Neural cell (in vitro differentiated cells): ENCODE measurements around the gene GRID1. TPM values are rescaled to one million over a fixed set of nuclear protein-coding genes. Genes with fewer than 3 reads are reported as not detected.

ENCODE experiments used
- H2AFZ ChIP-seq: fragments of 200-600, 300-800 bp; sonication (generic), shearing (Covaris generic); 2 replicates; pipeline ENCODE4 v1.6.0; 2014; ENCODE audit warnings: low read depth, mild to moderate bottlenecking, antibody characterized with exemption, low read length, moderate library complexity
- H3F3A ChIP-seq: fragments of 200-600 bp; shearing (Covaris generic); 2 replicates; pipeline ENCODE4 v1.6.1; 2016; ENCODE audit warnings: mild to moderate bottlenecking, moderate library complexity, mixed read lengths, antibody characterized with exemption, low read length; ENCODE audit not compliant: insufficient read depth, poor library complexity, severe bottlenecking
- H3K27ac ChIP-seq: fragments of 200-600, 300-800 bp; sonication (generic), shearing (Covaris generic); 2 replicates; pipeline ENCODE4 v1.5.1; 2014; ENCODE audit warnings: mild to moderate bottlenecking, low read length, moderate library complexity
- H3K27me3 ChIP-seq: fragments of 300-800, 200-600 bp; sonication (generic), shearing (Covaris generic); 2 replicates; pipeline ENCODE4 v1.6.0; 2014; ENCODE audit warnings: mild to moderate bottlenecking, low read depth, low read length, moderate library complexity; ENCODE audit not compliant: insufficient read depth
- H3K36me3 ChIP-seq: fragments of 300-800, 200-600 bp; sonication (generic), shearing (Covaris generic); 2 replicates; pipeline ENCODE4 v1.5.1; 2014; ENCODE audit warnings: mild to moderate bottlenecking, antibody characterized with exemption, low read length, moderate library complexity; ENCODE audit not compliant: insufficient read depth
- H3K4me2 ChIP-seq: fragments of 300-800, 200-600 bp; sonication (generic), shearing (Covaris generic); 2 replicates; pipeline ENCODE4 v1.6.0; 2014; ENCODE audit warnings: mild to moderate bottlenecking, low read length
- H3K4me3 ChIP-seq: fragments of 300-800, 200-600 bp; sonication (generic), shearing (Covaris generic); 2 replicates; pipeline ENCODE4 v1.5.1; 2014; ENCODE audit warnings: mild to moderate bottlenecking, low read length, moderate library complexity
- H3K79me2 ChIP-seq: fragments of 200-600 bp; shearing (Covaris generic); replicated peaks from 2 replicates; pipeline ENCODE4 v1.6.0; 2014; ENCODE audit warnings: mild to moderate bottlenecking, low read length, moderate library complexity; ENCODE audit not compliant: insufficient read depth
- H3K9ac ChIP-seq: fragments of 300-800, 200-600 bp; sonication (generic), shearing (Covaris generic); 2 replicates; pipeline ENCODE4 v1.6.1; 2016; ENCODE audit warnings: mild to moderate bottlenecking, low read length, mixed read lengths
- H3K9me2 ChIP-seq: fragments of 200-600 bp; shearing (Covaris generic); 2 replicates; pipeline ENCODE4 v1.6.1; 2016; ENCODE audit warnings: mild to moderate bottlenecking, low read length, mixed read lengths; ENCODE audit not compliant: insufficient read depth
- H3K9me3 ChIP-seq: fragments of 200-600, 300-800 bp; sonication (generic), shearing (Covaris generic); 2 replicates; pipeline ENCODE4 v1.6.1; 2016; ENCODE audit warnings: mild to moderate bottlenecking, mixed run types, low read length, moderate library complexity, mixed read lengths
- H4K20me1 ChIP-seq: fragments of 200-600 bp; shearing (Covaris generic); 2 replicates; pipeline ENCODE4 v1.6.1; 2016; ENCODE audit warnings: mild to moderate bottlenecking, mixed run types; ENCODE audit not compliant: insufficient read depth
- EP300 ChIP-seq: fragments of 450-650 bp; conservative IDR thresholded peaks from 2 replicates; pipeline ENCODE4 v1.6.1; 2014; ENCODE audit warnings: antibody characterized with exemption, mild to moderate bottlenecking, moderate library complexity; ENCODE audit not compliant: poor library complexity, severe bottlenecking
- EZH2 ChIP-seq: fragments of 200-600, 300-800 bp; shearing (Covaris generic), sonication (generic); IDR thresholded peaks from 2 replicates; pipeline ENCODE4 v1.6.1; 2014; ENCODE audit warnings: antibody characterized with exemption, low read length, borderline replicate concordance, mild to moderate bottlenecking; ENCODE audit not compliant: insufficient read depth, poor library complexity, severe bottlenecking
- MXI1 ChIP-seq: fragments of 450-650 bp; conservative IDR thresholded peaks from 2 replicates; pipeline ENCODE4 v1.6.1; 2014; ENCODE audit warnings: antibody characterized with exemption, mild to moderate bottlenecking; ENCODE audit not compliant: poor library complexity, severe bottlenecking
- POLR2AphosphoS5 ChIP-seq: IDR thresholded peaks from 2 replicates; pipeline ENCODE4 v1.6.1; 2012
- RAD21 ChIP-seq: fragments of 450-650 bp; conservative IDR thresholded peaks from 2 replicates; pipeline ENCODE4 v1.6.1; 2014; ENCODE audit warnings: antibody characterized with exemption, mild to moderate bottlenecking, moderate library complexity
- REST ChIP-seq: IDR thresholded peaks from 2 replicates; pipeline ENCODE4 v1.6.1; 2012; ENCODE audit warnings: borderline replicate concordance
- SMC3 ChIP-seq: fragments of 450-650 bp; conservative IDR thresholded peaks from 2 replicates; pipeline ENCODE4 v1.6.1; 2014; ENCODE audit warnings: antibody characterized with exemption, mild to moderate bottlenecking, moderate library complexity; ENCODE audit not compliant: poor library complexity
- TAF1 ChIP-seq: IDR thresholded peaks from 2 replicates; pipeline ENCODE4 v1.6.1; 2012; ENCODE audit warnings: low read depth
- polyA plus RNA-seq: library from polyadenylated mRNA; depleted of rRNA; stranded (reverse); fragments of >200 nt; gene quantifications from 2 replicates; pipeline ENCODE4 v1.2.3, GENCODE V29; 2014
- TF ChIP-seq, protein P1 (sequence below): fragments of 450-650 bp; IDR thresholded peaks from 2 replicates; pipeline ENCODE4 v1.5.1; 2014; ENCODE audit warnings: antibody characterized with exemption, mild to moderate bottlenecking, moderate library complexity; ENCODE audit not compliant: poor library complexity, severe bottlenecking

The GRID1 gene
- polyA plus RNA-seq, 1 donor from 2014 or later = 7.3 TPM

DNA sequence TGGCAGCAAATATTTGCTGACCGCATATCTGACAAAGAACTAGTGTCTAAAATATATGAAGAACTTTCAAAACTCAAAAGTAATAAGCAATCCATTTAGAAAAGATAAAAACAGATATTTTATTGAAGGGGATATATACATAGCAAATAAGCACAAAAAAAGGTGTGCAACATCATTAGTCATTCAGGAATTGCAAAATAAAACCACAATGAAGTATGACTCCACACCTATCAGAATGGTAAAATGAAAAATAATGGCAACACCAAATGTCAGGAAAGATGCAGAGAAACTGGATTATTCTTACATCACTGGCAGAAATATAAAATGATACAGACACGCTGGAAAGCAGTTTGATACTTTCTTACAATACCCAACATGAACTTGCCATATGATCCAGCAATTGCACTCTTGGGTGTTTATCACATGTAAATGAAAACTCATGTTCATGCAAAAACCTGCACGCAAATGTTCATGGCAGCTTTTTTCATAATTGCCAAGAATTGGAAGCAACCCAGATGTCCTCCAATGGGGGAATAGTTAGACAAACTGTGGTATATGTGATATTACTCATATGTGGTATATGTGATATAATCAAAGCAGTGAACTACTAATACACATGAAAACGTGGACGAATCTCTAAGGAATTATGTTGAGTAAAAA is 645.5 kb downstream of the GRID1 start:
- Histone ChIP-seq H3K79me2 (no peaks in the 10 kb centered on the region), H4K20me1 (no peaks in the 10 kb centered on the region), H3K4me3 (no peak overlapping the region), H3K27ac (no peak overlapping the region), H3K9me2 (no peaks in the 10 kb centered on the region), H2AFZ (no peak overlapping the region), H3F3A (no peaks in the 10 kb centered on the region), H3K4me2 (no peak overlapping the region), H3K36me3 (no peaks in the 10 kb centered on the region), H3K9ac (no peak overlapping the region), H3K9me3 (no peaks in the 10 kb centered on the region), H3K27me3 (no peaks in the 10 kb centered on the region)
- TF ChIP-seq EP300 (no peak), RAD21 (no peak), SMC3 (no peak), MXI1 (no peak), POLR2AphosphoS5 (no peak), TAF1 (no peak), EZH2 (no peak)
- TF ChIP-seq, protein P1, sequence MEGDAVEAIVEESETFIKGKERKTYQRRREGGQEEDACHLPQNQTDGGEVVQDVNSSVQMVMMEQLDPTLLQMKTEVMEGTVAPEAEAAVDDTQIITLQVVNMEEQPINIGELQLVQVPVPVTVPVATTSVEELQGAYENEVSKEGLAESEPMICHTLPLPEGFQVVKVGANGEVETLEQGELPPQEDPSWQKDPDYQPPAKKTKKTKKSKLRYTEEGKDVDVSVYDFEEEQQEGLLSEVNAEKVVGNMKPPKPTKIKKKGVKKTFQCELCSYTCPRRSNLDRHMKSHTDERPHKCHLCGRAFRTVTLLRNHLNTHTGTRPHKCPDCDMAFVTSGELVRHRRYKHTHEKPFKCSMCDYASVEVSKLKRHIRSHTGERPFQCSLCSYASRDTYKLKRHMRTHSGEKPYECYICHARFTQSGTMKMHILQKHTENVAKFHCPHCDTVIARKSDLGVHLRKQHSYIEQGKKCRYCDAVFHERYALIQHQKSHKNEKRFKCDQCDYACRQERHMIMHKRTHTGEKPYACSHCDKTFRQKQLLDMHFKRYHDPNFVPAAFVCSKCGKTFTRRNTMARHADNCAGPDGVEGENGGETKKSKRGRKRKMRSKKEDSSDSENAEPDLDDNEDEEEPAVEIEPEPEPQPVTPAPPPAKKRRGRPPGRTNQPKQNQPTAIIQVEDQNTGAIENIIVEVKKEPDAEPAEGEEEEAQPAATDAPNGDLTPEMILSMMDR = no peak

- Histone ChIP-seq H3K27ac (no peak overlapping the region), H2AFZ (no peak overlapping the region), H3K9ac (no peak overlapping the region), H3K4me3 (no peak overlapping the region), H4K20me1 (no peaks in the 10 kb centered on the region), H3K4me2 (no peak overlapping the region), H3K79me2 (no peaks in the 10 kb centered on the region), H3F3A (no peaks in the 10 kb centered on the region), H3K36me3 (no peaks in the 10 kb centered on the region), H3K27me3 (no peaks in the 10 kb centered on the region), H3K9me2 (no peaks in the 10 kb centered on the region), H3K9me3 (no peaks in the 10 kb centered on the region)
- TF ChIP-seq RAD21 = no peak
- no peak for TF ChIP-seq EP300
- TF ChIP-seq MXI1 = no peak
- TF ChIP-seq, protein P1 = no peak
- TF ChIP-seq EZH2 = no peak
- TF ChIP-seq POLR2AphosphoS5 = no peak
- no peak for TF ChIP-seq SMC3
- no peak for TF ChIP-seq REST
- no peak for TF ChIP-seq TAF1
Measured at GRCh38 chr10:85719408-85719807, 647.2 kb downstream of the GRID1 start.
